HG02970 (cell line): Measurements from ENCODE around the gene DNAJC22.
"Not testable (repeated sequence)": the region's sequence is repeated elsewhere in the genome, so short reads cannot be mapped to it uniquely, and the experiment has no call there.

Experiments
- ATAC-seq: cut with Tn5 transposase; IDR thresholded peaks from one replicate; pipeline ENCODE4 v1.9.1; 2021; ENCODE audit warnings: mild to moderate bottlenecking, moderate library complexity, moderate number of reproducible peaks; ENCODE audit not compliant: unreplicated experiment, low FRiP score

Gene DNAJC22

GRCh38 chr12:49367381-49368239, 20.9 kb downstream of the DNAJC22 start, which contains the start of gene SPATS2:
Gene SPATS2 (plus strand): TSS chr12:49367462. CDS start chr12:49461013, 93,551 bp downstream.
- no peak for ATAC-seq

GRCh38 chr12:49368240-49368600, 21.5 kb downstream of the DNAJC22 start:
- ATAC-seq, result no peak

GRCh38 chr12:49369411-49370145, 22.9 kb downstream of the DNAJC22 start:
- ATAC-seq, result peak; percentile 29

GRCh38 chr12:49370539-49370938, 23.9 kb downstream of the DNAJC22 start:
- ATAC-seq, result no peak

- ATAC-seq, result no peak
Observed at GRCh38 chr12:49375406-49375805, 28.7 kb downstream of the DNAJC22 start.

- ATAC-seq, result no peak
Observed at GRCh38 chr12:49377386-49377785, 30.7 kb downstream of the DNAJC22 start.

GRCh38 chr12:49380184-49380583, 33.5 kb downstream of the DNAJC22 start:
- not testable (repeated sequence) for ATAC-seq

- ATAC-seq, result no peak
Observed at GRCh38 chr12:49388682-49389386, 42.1 kb downstream of the DNAJC22 start.

GRCh38 chr12:49389387-49389703, 42.7 kb downstream of the DNAJC22 start:
- no peak for ATAC-seq

GRCh38 chr12:49397000-49397399, 50.3 kb downstream of the DNAJC22 start:
- no peak for ATAC-seq

GRCh38 chr12:49400304-49400703, 53.6 kb downstream of the DNAJC22 start:
- ATAC-seq, result no peak
